HepG2 (cell line): ENCODE measurements around the gene KRTAP10-8.

Source experiments
- CTCF ChIP-seq: sonication (generic); formaldehyde crosslinking; IDR thresholded peaks from 2 replicates; pipeline ENCODE4 v1.5.0; 2020; ENCODE audit warnings: mild to moderate bottlenecking, missing genetic modification reagents, moderate library complexity
- FOXM1 ChIP-seq: sonication (generic); formaldehyde crosslinking; IDR thresholded peaks from 2 replicates; pipeline ENCODE4 v1.5.0; 2020; ENCODE audit warnings: missing genetic modification reagents
- MAF1 ChIP-seq: sonication (generic); formaldehyde crosslinking; IDR thresholded peaks from 2 replicates; pipeline ENCODE4 v1.5.0; 2020; ENCODE audit warnings: missing genetic modification reagents, borderline replicate concordance
- TCF12 ChIP-seq, 2 experiments: fragments of 450-650 bp in 1 of 2; sonication (generic) in 1 of 2; formaldehyde crosslinking in 1 of 2; IDR thresholded peaks; 2 replicates each; pipeline versions ENCODE4 v1.6.1 to v1.8.0; 2017 to 2022; ENCODE audit warnings: antibody characterized with exemption in 1 of 2, mild to moderate bottlenecking in 1 of 2, missing genetic modification reagents in 1 of 2, moderate library complexity in 1 of 2
- TCF7L2 ChIP-seq: IDR thresholded peaks from 2 replicates; pipeline ENCODE4 v1.6.1; 2011; ENCODE audit warnings: mild to moderate bottlenecking, low read depth, low read length, moderate library complexity
- TF ChIP-seq, protein P1 (sequence below): sonication (generic); formaldehyde crosslinking; IDR thresholded peaks from 2 replicates; pipeline ENCODE4 v1.4.0; 2020; ENCODE audit warnings: missing genetic modification reagents, borderline replicate concordance

DNA sequence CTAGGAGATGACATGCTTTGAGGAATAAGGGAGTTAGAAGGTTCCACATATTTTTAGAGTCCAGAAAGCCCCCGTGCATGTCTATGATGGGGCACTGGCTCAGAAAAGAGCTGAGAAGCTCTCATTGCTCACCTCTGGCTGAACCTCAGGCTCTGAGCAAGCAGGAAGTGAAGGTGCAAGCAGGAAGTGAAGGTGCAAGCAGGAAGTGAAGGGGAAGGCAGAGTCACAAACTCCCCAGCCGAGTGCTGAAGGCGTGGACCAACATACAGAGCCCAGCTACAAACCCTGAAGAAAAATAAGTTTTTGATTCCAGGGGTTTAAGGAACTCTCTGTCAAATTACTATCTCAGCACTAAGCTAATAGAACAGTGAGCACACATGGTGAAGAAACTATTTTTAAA, 7.0 kb downstream of the KRTAP10-8 start:
- TF ChIP-seq MAF1 (CRISPR knock-in tag): no peak
- TF ChIP-seq FOXM1 (CRISPR knock-in tag): no peak
- TF ChIP-seq TCF12 (IDR thresholded peaks at IDR 0.05): no peak
- TF ChIP-seq TCF12 (CRISPR knock-in tag; IDR thresholded peaks at IDR 0.05): no peak
- TF ChIP-seq CTCF (CRISPR knock-in tag): no peak
- no peak for TF ChIP-seq TCF7L2
- TF ChIP-seq, protein P1, sequence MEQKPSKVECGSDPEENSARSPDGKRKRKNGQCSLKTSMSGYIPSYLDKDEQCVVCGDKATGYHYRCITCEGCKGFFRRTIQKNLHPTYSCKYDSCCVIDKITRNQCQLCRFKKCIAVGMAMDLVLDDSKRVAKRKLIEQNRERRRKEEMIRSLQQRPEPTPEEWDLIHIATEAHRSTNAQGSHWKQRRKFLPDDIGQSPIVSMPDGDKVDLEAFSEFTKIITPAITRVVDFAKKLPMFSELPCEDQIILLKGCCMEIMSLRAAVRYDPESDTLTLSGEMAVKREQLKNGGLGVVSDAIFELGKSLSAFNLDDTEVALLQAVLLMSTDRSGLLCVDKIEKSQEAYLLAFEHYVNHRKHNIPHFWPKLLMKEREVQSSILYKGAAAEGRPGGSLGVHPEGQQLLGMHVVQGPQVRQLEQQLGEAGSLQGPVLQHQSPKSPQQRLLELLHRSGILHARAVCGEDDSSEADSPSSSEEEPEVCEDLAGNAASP (CRISPR knock-in tag): no peak
